Effector memory CD4-positive, alpha-beta T cell (primary cell): Measurements from ENCODE around the gene USP17L28.
"Not testable (repeated sequence)": the region's sequence is repeated elsewhere in the genome, so short reads cannot be mapped to it uniquely, and the experiment has no call there.

Source experiments
- DNase-seq, 3 donors: peaks; one replicate each; pipeline ENCODE4 v3.0.0-alpha.2; 2020
- H3K27ac ChIP-seq: 2 replicates; pipeline ENCODE4 v1.7.0; 2013; ENCODE audit warnings: mild to moderate bottlenecking, low read length, moderate library complexity; ENCODE audit not compliant: insufficient read depth, poor library complexity, severe bottlenecking
- H3K27me3 ChIP-seq: replicated peaks from 2 replicates; pipeline ENCODE4 v1.7.0; 2013; ENCODE audit warnings: mild to moderate bottlenecking, low read length; ENCODE audit not compliant: insufficient read depth, control insufficient read depth, poor library complexity, severe bottlenecking
- H3K36me3 ChIP-seq: 2 replicates; pipeline ENCODE4 v1.7.0; 2013; ENCODE audit warnings: mild to moderate bottlenecking, low read length, moderate library complexity; ENCODE audit not compliant: control insufficient read depth, insufficient read depth
- H3K4me1 ChIP-seq: 2 replicates; pipeline ENCODE4 v1.7.0; 2013; ENCODE audit warnings: low read length, mild to moderate bottlenecking; ENCODE audit not compliant: control insufficient read depth, insufficient read depth, poor library complexity, severe bottlenecking
- H3K4me3 ChIP-seq: 2 replicates; pipeline ENCODE4 v1.7.0; 2013; ENCODE audit warnings: low read length, low read depth, mild to moderate bottlenecking; ENCODE audit not compliant: insufficient read depth, poor library complexity, severe bottlenecking
- H3K9me3 ChIP-seq: 2 replicates; pipeline ENCODE4 v1.7.0; 2013; ENCODE audit warnings: mild to moderate bottlenecking, low read length, moderate library complexity; ENCODE audit not compliant: control insufficient read depth

Gene USP17L28

DNA sequence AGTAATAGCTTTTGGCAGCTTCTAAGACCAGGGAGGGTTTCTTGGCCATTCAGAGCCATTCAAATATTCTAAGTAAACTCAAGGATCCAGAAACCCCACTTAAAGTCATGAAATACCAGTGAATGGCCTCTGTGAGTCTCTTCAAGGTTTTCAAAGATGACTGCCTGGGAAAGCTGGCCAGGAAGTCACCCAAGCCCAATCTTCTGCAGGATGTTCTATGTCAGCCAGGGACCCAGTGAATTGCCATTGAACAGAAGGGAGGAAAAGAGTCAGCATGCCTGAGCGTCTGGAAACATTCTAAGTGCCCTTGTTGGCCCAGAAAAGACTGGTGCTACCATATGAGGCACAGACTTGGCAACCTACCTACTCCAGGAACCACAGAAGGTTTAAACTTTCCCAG is 31.2 kb downstream of the USP17L28 start:
- H3K27me3 ChIP-seq, H3K36me3 ChIP-seq, H3K4me1 ChIP-seq, H3K9me3 ChIP-seq, H3K27ac ChIP-seq, DNase-seq, H3K4me3 ChIP-seq: not testable (repeated sequence)

DNA sequence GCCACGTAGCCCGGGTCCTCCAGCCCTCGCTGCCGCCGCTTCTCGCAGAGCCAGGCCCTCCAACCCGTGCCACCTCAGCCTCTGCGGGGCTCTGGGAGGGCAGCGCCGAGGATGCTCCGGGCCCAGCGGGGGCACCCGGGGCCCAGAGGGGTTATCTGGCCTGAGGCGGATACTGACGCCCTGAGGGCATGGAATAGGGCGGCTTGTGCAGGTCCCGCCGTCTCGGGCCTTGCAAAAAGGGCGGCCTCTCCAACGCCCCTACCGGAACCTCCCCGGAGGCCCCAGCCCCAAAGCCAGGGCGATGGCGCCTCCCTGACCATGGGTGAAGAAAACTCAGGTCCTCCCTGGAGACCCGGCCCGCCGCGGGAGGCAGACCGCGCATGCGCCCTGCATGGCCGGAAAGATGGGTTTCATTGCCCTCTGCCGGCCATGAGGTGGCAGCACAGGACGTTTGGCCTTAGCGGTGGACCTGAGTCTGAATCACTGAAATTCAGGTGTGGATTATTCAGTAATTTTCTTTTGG is 32.4 kb downstream of the USP17L28 start:
- H3K4me1 ChIP-seq, H3K27ac ChIP-seq, H3K9me3 ChIP-seq, H3K36me3 ChIP-seq, H3K27me3 ChIP-seq: not testable (repeated sequence)
- peak; percentile 27 to 35 (median 29) for DNase-seq
- peak overlapping the region; percentile 32 for H3K4me3 ChIP-seq

DNA sequence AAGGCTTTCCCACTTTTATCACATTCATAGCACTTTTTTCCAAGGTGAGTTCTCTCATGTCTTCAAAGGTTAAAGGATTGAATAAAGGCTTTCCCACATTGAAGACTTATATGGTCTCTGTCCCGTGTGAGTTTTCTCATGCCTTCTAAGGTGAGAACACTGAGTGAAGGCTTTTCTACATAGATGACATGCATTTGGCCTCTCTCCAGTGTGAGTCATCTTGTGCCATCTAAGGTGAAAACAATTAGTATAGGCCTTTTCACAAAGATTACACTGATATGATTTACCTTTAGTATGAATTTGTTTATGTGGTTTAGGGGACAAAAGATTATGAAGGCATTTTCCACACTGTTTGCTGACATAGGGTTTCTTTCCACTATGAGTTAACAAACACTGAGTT is 35.4 kb downstream of the USP17L28 start:
- no peak for DNase-seq
- Histone ChIP-seq H3K27ac (no peak overlapping the region), H3K36me3 (no peaks in the 10 kb centered on the region), H3K4me1 (no peaks in the 10 kb centered on the region), H3K4me3 (no peak overlapping the region), H3K27me3 (no peaks in the 10 kb centered on the region), H3K9me3 (no peaks in the 10 kb centered on the region)

DNA sequence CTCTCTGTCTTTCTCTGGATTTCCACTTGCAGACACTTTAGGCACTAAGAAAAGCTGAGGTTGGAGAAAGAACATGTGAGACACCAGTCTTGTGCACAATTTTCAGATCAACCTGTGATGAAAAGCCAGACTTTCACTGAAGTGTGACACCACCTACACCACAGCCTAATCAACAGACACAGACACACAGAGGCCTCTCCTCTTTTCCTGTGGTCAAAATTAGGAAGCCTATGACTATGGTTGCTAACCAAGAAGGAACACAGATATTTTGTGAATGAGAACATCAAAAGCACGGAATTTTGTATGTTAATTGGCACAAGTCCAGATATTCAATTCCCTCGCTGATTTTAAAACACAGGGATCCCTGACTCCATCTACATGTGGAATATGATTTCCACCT is 40.3 kb downstream of the USP17L28 start:
- DNase-seq, H3K27me3 ChIP-seq, H3K4me1 ChIP-seq, H3K4me3 ChIP-seq, H3K9me3 ChIP-seq, H3K36me3 ChIP-seq, H3K27ac ChIP-seq: not testable (repeated sequence)
